NCI-H526 (cell line): ENCODE data around the gene ERCC1.

ENCODE experiments used
- DNase-seq, 2 experiments: peaks; one replicate each; lab custom pipeline; 2025; lab: John Stamatoyannopoulos, UW

Gene ERCC1

GRCh38 chr19:45405435-45406225, 18.1 kb downstream of the ERCC1 start:
- DNase-seq: peak; percentile 83 to 94

DNA sequence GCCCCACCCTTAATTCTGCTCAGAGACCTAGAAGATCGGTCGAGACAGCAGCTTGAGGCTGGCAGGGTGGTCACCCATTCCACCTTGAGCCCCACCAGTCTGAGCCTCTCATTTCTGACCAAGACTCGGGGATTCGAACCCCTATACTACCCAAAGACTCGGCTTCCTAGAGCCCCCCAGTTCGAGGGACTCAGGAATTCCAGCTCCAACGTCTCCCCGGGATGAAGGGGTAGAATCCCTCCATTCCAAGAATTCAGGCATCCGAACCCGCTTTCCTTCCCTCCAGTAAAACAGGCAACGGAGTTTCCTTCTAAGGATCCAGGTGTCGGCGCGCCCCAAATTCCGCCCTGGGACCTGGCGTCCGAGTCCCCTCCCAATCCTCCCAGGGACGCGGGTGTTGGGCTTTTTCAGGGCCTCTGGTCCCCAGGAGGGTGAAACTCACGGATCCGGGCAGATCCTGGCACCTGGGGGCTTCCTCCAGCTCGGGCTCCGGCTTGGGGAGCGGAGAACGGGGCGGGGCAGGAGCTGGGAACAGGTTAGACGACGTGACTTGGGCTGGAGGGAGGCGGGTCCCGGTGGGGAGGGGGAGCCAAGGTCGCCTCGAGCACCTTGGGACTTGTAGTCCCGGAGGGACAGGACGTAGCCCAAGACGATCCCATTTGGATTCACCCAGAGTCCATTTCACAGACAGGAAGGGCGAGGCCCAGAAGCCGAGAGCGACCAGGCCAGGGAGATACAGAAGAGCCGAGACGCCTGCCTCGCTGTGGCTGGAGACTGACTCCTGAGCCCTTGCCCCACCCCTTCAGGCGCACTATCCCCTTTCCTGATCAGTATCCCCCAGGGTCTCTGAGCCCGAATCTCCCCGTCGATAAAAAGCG, 18.9 kb downstream of the ERCC1 start, which contains the start of gene PPP1R13L:
TSS of gene PPP1R13L (minus strand) at position 513 of the 878 bp plus-strand sequence. CDS start 6,751 bp downstream, outside the sequence.
- DNase-seq: peak; percentile 79 to 92

DNA sequence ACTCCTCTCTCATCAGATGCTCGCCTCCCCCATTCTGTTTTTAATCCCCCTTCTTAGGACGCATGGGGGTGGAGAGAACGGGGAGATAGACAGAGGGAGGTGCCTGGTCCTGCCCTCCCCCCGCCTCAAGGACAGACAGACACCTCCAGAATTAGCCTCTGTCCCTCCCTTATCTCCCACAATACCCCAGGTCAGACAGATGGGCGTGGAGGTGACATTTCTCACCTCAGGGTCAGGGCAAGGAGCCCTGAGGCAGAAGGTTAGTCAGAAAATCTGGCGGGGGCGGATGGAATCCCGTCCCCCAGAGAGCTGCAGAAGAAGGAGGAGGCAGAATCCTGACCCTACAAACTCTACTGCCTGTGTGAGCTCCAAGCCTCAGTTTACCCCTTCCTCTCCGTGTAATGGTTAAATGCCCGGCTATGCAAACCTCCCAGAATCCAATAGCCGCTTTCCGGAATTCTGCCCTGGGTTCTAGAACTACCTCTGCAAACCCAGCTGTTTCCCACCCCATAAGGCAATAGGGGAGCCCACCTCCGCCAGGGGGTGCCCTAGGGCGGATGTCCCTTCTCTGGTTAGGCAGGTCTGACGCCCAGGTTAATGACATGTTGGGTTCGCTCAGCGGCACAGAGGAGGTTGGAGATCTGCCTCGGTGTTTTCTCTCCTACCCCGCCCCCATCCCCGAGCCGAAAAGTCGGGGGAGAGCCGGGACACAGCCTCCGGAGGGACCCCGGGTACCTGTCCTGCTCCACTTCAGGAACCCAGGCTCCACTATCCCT, 19.7 kb downstream of the ERCC1 start:
- peak; percentile 57 to 75 for DNase-seq

DNA sequence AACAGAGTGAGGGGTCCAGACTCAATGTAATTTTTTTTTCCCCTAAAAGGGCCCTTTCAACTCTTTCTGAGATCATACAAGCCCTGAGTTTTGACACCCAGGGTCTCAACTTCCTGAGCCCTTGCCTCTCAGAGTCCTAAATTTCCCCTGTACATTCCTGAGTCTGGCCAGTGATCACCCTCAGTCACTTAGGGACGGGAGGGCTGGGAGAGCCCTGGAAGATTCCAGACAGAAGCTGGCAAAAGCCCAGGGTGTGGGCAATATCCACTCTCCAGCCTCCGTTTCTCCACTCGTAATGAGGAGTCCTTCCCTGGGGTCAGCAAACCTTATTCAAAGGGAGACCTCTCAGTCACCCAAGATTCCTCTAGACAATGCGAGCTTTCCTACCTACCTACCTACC, 20.4 kb downstream of the ERCC1 start:
- no peak for DNase-seq

DNA sequence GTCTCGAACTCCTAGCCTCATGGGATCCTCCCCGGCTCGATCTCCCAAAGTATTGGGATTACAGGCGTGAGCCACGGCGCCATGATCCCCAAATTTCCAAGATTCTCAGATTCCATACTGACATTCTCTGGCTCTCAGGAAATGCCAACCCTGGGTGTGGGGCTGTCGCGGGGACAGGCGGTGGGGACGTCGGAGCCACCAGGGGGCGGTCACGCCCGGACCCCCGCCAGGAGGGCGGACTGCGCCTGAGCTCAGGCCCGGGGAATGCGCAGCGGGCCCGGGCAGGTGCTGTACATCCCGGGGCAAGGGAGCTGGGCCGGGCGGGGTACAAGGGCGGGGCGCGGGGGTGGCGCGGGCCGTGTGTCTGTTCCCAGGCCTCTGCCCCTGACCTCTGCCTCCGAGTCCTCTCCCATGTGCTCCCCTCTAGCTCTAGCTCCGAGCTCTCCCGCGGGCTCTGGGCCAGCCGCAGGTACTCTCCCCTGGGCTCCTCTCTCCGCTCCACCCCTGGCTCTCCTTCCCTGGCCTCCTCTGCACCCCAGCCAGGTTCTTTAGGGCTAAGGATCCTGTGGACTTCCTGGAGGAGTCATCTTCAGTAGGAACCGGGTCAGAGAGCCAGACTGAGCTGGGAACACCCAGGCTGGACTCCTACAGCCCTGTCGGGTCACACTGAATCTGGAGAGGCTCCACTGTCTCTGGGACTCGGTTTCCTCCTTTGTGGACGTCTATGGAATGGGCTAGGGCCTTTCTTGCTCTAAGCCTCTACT, 21.2 kb downstream of the ERCC1 start:
- peak; percentile 25 to 75 for DNase-seq

DNA sequence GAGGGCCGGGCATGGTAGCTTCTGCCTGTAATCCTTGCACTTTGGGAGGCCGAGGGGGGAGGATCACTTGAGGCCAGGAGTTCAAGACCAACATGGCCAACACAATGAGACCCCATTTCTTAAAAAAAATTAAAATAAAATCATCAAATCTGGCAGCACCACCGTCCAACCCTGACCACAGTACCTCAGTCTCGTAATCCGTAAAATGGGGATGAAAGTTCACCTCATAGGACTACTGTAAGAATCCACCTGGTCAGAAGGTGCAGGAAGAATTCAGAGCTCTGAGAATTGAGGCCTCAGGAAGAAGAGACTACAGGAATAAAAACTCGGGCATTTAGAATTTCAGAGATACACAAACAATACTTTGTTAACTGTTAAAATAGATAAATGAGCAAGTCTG, 21.9 kb downstream of the ERCC1 start:
- no peak for DNase-seq

GRCh38 chr19:45400192-45400591, 23.5 kb downstream of the ERCC1 start:
- DNase-seq: peak; percentile 25 to 60

DNA sequence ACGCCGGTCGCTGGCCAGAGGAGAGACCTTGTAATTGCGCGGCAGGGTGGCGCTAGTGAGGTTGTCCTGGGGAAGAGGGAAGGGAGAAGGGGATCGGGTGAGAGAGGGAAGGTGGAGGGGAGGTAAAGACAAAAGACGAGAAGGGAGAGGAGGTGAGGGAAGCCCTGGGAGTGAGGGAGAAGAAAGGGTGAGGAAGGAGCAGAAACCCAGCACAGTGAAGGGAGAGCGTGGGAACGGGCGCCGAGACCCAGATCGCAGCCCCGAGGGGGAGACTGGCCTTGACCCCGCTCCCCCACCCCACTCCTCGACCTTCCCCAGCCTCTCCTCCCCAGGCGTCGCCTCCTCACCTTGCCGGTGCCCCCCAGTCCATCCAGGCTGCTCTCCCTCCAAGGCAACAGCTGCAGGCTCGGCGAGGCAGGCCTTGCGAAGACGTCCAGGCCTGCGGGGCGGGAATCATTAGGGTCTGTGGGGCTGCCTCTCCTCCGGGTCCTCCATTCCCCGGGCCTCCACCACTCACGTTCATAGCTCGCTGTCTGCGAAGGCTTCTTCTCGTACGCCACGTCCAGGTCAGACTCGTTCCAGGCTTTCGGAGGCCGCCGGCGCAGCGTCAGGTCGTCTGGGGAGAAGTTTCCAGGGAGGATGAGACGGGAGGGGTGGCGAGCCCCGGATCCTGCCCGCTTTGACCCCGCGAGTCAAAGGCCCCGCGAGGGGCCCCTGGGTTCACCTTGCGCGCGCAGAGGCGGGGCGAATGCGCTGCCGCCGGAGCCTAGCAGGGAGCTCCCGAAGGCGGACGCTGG, 27.7 kb downstream of the ERCC1 start:
- DNase-seq: no peak

DNA sequence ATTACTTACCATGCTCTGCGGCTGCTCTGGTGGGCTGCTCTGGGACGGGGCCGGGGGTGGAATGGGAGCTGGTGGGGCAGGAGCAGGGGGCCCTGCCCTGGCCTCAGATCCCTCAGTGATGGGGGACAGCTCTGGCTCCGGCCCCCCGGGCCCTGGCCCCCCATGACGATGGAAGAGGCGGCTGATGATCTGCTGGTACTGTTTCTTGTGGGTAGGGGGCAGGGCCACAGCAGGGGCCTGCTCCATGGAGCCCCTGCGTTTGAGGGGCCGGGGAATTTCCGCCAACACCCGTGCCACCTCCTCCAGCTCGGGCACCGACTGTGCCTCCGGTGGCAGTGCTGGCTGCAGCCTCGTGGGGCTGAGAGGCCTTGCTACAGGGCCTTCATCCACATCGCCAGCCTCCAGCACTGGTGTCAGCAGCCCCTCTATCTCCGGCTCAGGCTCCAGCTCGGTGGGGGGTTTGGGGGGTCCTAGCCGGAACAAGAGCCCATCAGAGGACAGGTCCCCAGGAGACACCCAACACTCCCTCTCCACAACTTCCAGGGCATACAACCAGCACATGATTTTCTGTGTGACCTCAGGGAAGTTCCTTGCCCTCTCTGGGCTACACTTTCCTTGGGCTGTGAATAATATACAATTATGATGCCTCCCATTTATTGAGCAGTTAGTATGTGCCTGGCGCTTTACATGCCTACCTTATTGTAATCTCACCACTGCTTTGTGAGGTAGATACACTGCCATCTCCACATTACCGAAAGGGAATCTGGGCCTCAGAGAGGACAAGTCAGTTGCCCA, 31.6 kb downstream of the ERCC1 start:
- DNase-seq: no peak

GRCh38 chr19:45391346-45391745, 32.4 kb downstream of the ERCC1 start:
- peak in 1 of 2 experiments; percentile 38 for DNase-seq

GRCh38 chr19:45385392-45386221, 38.1 kb downstream of the ERCC1 start:
- no peak for DNase-seq

GRCh38 chr19:45382426-45382825, 41.3 kb downstream of the ERCC1 start:
- no peak for DNase-seq

DNA sequence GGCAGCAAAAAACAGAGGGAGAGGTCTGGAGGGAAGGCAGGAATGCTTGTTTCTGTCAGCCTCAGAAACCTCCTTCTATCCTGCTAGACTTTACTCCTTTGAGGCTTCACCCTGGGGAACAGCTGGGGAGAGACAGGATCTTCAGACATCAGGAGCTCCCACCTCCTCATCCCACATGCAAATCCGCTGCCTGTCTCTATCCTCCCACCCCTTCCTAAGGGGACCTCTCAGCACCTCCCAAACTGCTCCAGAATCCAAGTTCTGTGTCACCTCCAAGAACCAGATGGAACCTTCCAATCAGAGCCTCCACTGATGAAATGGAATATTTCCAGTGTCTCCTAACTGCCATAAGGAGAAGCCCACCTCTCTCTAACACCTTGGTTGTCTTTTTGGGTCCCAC, 43.6 kb downstream of the ERCC1 start:
- no peak for DNase-seq

DNA sequence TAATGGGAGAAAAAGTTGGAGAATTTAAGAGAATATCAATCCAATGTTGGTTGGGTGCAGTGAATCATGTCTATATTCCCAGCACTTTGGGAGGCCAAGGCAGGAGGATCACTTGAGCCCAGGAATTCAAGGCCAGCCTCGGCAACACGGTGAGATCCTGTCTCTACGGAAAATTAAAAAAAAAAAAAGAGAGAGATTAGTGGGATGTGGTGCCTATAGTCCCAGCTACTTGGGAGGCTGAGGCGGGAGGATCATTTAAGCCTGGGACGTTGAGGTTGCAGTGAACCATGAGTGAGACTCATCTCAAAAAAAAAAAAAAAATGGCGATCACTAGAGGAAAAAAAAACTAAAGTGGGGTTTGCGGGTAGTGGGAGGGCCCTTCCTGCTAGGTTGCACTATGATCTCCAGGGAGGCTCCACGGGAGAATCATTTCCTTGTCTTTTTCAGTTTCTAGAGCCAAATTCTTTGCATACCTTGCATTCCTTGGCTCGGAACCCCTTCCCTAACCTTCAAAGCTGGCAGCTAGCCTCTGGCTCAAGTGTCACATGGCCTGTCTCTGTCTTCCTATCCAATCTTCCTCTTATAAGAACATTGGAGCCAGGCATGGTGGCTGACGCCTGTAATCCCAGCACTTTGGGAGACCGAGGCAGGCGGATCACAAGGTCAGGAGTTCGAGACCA, 47.5 kb downstream of the ERCC1 start:
- no peak for DNase-seq

DNA sequence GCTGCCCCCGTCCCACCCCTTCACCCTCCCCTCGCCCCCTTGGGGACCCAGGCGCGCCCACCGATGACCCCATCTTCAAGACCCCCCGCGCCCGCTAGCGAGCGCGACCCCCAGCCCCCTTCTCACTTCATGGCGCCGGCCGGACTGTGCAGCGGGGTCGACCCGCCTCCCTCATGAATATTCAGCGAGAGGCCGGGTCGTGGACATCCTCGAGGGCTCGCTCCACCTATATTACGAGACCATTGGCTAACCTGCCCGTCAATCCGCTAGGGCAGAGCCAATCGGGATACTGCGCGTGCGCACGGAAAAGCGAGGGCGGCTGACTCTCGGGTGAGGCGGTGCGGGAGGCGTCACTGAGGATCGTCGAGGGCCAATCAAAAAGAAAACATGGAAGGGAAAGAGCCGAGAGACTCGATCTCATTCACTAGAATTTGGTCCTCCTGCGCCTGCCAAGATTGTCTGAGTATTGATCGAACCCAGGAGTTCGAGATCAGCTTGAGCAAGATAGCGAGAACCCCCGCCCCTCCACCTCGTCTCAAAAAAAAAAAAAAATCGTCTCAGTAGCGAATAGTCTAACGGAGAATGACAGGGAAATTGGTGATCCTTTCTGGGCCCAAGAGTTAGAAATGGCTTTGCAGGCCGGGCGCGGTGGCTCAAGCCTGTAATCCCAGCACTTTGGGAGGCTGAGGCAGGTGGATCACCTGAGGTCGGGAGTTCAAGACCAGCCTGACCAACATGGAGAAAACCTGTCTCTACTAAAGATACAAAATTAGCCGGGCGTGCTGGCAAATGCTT, 53.1 kb downstream of the ERCC1 start, which contains the start of gene ERCC2:
TSS of gene ERCC2 (minus strand) at position 164 of the 795 bp plus-strand sequence. CDS start at position 131, 33 bp downstream.
- DNase-seq: peak; percentile 93 to 98

GRCh38 chr19:45368737-45369340, 54.9 kb downstream of the ERCC1 start:
- no peak for DNase-seq

- no peak for DNase-seq
Measured at GRCh38 chr19:45368127-45368526, 55.6 kb downstream of the ERCC1 start.
